ENCODE measurements around the gene FARS2. TPM values are rescaled to one million over a fixed set of nuclear protein-coding genes. Genes with fewer than 3 reads are reported as not detected.

The FARS2 gene
- total RNA-seq, 1 donor from 2014 or later: 18.3 TPM

GRCh38 chr6:5316951-5317350, 55.6 kb downstream of the FARS2 start:
- intact Hi-C loops (cut with DNase I): no loop called here
- no peaks in the 10 kb centered on the region for H3K4me1 ChIP-seq
- no peak overlapping the region for H3K4me3 ChIP-seq
- H3K36me3 ChIP-seq: no peaks in the 10 kb centered on the region
- H3K27ac ChIP-seq: no peak overlapping the region
- no peak for DNase-seq
- no peaks in the 10 kb centered on the region for H3K27me3 ChIP-seq
- ATAC-seq: no peak
- H3K9me3 ChIP-seq: no peaks in the 10 kb centered on the region
- no peak for TF ChIP-seq CTCF (IDR thresholded peaks at IDR 0.05)

GRCh38 chr6:5318617-5319272, 57.4 kb downstream of the FARS2 start:
- H3K27me3 ChIP-seq: no peaks in the 10 kb centered on the region
- no peak overlapping the region for H3K4me3 ChIP-seq
- ATAC-seq (no peak), DNase-seq (no peak)
- no peaks in the 10 kb centered on the region for H3K36me3 ChIP-seq
- no peak overlapping the region for H3K27ac ChIP-seq
- no peaks in the 10 kb centered on the region for H3K4me1 ChIP-seq
- intact Hi-C loops (cut with DNase I): no loop called here
- no peaks in the 10 kb centered on the region for H3K9me3 ChIP-seq
- TF ChIP-seq CTCF (IDR thresholded peaks at IDR 0.05): no peak

- H3K4me1 ChIP-seq: no peaks in the 10 kb centered on the region
Measured at GRCh38 chr6:5323979-5324378, 62.7 kb downstream of the FARS2 start.

GRCh38 chr6:5325173-5325572, 63.9 kb downstream of the FARS2 start:
- Histone ChIP-seq H3K27ac (no peak overlapping the region), H3K4me3 (no peak overlapping the region), H3K9me3 (no peaks in the 10 kb centered on the region), H3K27me3 (no peaks in the 10 kb centered on the region), H3K4me1 (no peaks in the 10 kb centered on the region), H3K36me3 (peaks cover 6% of the 10 kb centered on the region)
- ATAC-seq: no peak
- no peak for TF ChIP-seq CTCF (IDR thresholded peaks at IDR 0.05)
- no peak for DNase-seq
- intact Hi-C loops (cut with DNase I): no loop called here

More at GRCh38 chr6:5323979-5324378, 62.7 kb downstream of the FARS2 start:
- Histone ChIP-seq H3K27me3 (no peaks in the 10 kb centered on the region), H3K4me3 (no peak overlapping the region), H3K9me3 (no peaks in the 10 kb centered on the region), H3K36me3 (peaks cover 6% of the 10 kb centered on the region), H3K27ac (no peak overlapping the region)
- no peak for TF ChIP-seq CTCF (IDR thresholded peaks at IDR 0.05)
- ATAC-seq (no peak), DNase-seq (no peak)
- intact Hi-C loops (cut with DNase I): no loop called here

GRCh38 chr6:5326022-5326641, 64.8 kb downstream of the FARS2 start:
- intact Hi-C loops (cut with DNase I): no loop called here
- DNase-seq: no peak
- no peak overlapping the region for H3K27ac ChIP-seq
- TF ChIP-seq CTCF (IDR thresholded peaks at IDR 0.05): no peak
- no peaks in the 10 kb centered on the region for H3K4me1 ChIP-seq
- H3K9me3 ChIP-seq: no peaks in the 10 kb centered on the region
- H3K27me3 ChIP-seq: no peaks in the 10 kb centered on the region
- peaks cover 6% of the 10 kb centered on the region for H3K36me3 ChIP-seq
- no peak overlapping the region for H3K4me3 ChIP-seq
- peak; percentile 19 for ATAC-seq

All from upper lobe of right lung (tissue), 1 donor.